Kidney epithelial cell (primary cell): ENCODE data around the gene PTCH2. TPM values are rescaled to one million over a fixed set of nuclear protein-coding genes. Genes with fewer than 3 reads are reported as not detected.
A peak's percentile ranks its signal among the peaks of the same experiment; 100 is the strongest.

Experiments
- DNase-seq: peaks from one replicate; pipeline ENCODE4 v3.0.0-alpha.2; 2010; ENCODE audit warnings: low read depth
- H3K27me3 ChIP-seq: 2 replicates; pipeline ENCODE4 v1.6.0; 2011; ENCODE audit warnings: low read length; ENCODE audit not compliant: control insufficient read depth, insufficient read depth
- H3K36me3 ChIP-seq: 2 replicates; pipeline ENCODE4 v1.5.1; 2011; ENCODE audit warnings: low read length; ENCODE audit not compliant: control insufficient read depth, insufficient read depth
- H3K4me3 ChIP-seq: 2 replicates; pipeline ENCODE4 v1.5.1; 2011; ENCODE audit warnings: low read depth, mild to moderate bottlenecking, control low read depth, low read length
- CTCF ChIP-seq: IDR thresholded peaks from 2 replicates; pipeline ENCODE4 v1.5.1; 2011; ENCODE audit warnings: mild to moderate bottlenecking, moderate library complexity, low read length, control low read depth, inconsistent platforms; ENCODE audit not compliant: insufficient read depth, poor library complexity, severe bottlenecking
- total RNA-seq: library from RNA; depleted of rRNA; stranded (reverse); fragments of >200 nt; gene quantifications from 2 replicates; pipeline ENCODE4 v1.2.3, GENCODE V29; 2015

Gene PTCH2
- total RNA-seq, 1 donor from 2014 or later, result 0.38 TPM

GRCh38 chr1:44785501-44786137 lies 57.4 kb downstream of the PTCH2 start:
- Histone ChIP-seq H3K27me3 (no peaks in the 10 kb centered on the region), H3K4me3 (peak overlapping the region; percentile 1), H3K36me3 (no peaks in the 10 kb centered on the region)
- no peak for DNase-seq
- TF ChIP-seq CTCF, result no peak

- Histone ChIP-seq H3K27me3 (no peaks in the 10 kb centered on the region), H3K36me3 (no peaks in the 10 kb centered on the region), H3K4me3 (no peak overlapping the region)
- no peak for DNase-seq
- TF ChIP-seq CTCF, result no peak
Observed at GRCh38 chr1:44785029-44785380, 58.0 kb downstream of the PTCH2 start.

- Histone ChIP-seq H3K27me3 (no peaks in the 10 kb centered on the region), H3K4me3 (peak overlapping the region; percentile 27), H3K36me3 (no peaks in the 10 kb centered on the region)
- peak; percentile 43 for TF ChIP-seq CTCF
- DNase-seq, result no peak
Observed at GRCh38 chr1:44784094-44785028, 58.7 kb downstream of the PTCH2 start.

- H3K27me3 ChIP-seq, result no peaks in the 10 kb centered on the region
- peak overlapping the region; percentile 27 for H3K4me3 ChIP-seq
- no peaks in the 10 kb centered on the region for H3K36me3 ChIP-seq
- no peak for DNase-seq
- TF ChIP-seq CTCF, result no peak
Observed at GRCh38 chr1:44783697-44784093, 59.4 kb downstream of the PTCH2 start.

GRCh38 chr1:44780583-44781121 lies 62.4 kb downstream of the PTCH2 start:
- no peak for TF ChIP-seq CTCF
- peaks cover 1% of the 10 kb centered on the region for H3K36me3 ChIP-seq

More at GRCh38 chr1:44780583-44781121, 62.4 kb downstream of the PTCH2 start:
- no peak overlapping the region for H3K4me3 ChIP-seq
- DNase-seq, result no peak
- H3K27me3 ChIP-seq, result no peaks in the 10 kb centered on the region
